GM23338 (cell line): Measurements from ENCODE around the gene ZMYND8.

Source experiments
- CREB1 ChIP-seq: fragments of 250-450 bp; sonication (Bioruptor Pico); IDR thresholded peaks from 2 replicates; pipeline ENCODE4 v1.5.0; 2020; ENCODE audit warnings: low read depth, mild to moderate bottlenecking, moderate library complexity
- EZH2phosphoT487 ChIP-seq: fragments of 200-600 bp; sonication (generic); IDR thresholded peaks from one replicate; pipeline ENCODE4 v1.8.1; 2018; ENCODE audit warnings: antibody characterized with exemption; ENCODE audit not compliant: unreplicated experiment
- POLR2AphosphoS5 ChIP-seq: IDR thresholded peaks from 2 replicates; pipeline ENCODE4 v1.6.1; 2016; ENCODE audit warnings: antibody characterized with exemption, low read depth
- TF ChIP-seq, protein P1 (sequence below): IDR thresholded peaks from one replicate; pipeline ENCODE4 v1.6.1; 2018; ENCODE audit warnings: antibody characterized with exemption; ENCODE audit not compliant: unreplicated experiment
- TF ChIP-seq, protein P2 (sequence below), 2 experiments: fragments of 200-600 bp in 1 of 2; sonication (generic) in 1 of 2; conservative IDR thresholded peaks; 2 replicates each; pipeline versions ENCODE4 v1.5.1 to v1.6.1; 2016 to 2017; ENCODE audit warnings: antibody characterized with exemption in 2 of 2, low read depth in 2 of 2, mild to moderate bottlenecking in 2 of 2, moderate library complexity in 1 of 2
- TF ChIP-seq, protein P3 (sequence below): IDR thresholded peaks from 2 replicates; pipeline ENCODE4 v1.6.1; 2016; ENCODE audit warnings: antibody characterized with exemption

DNA sequence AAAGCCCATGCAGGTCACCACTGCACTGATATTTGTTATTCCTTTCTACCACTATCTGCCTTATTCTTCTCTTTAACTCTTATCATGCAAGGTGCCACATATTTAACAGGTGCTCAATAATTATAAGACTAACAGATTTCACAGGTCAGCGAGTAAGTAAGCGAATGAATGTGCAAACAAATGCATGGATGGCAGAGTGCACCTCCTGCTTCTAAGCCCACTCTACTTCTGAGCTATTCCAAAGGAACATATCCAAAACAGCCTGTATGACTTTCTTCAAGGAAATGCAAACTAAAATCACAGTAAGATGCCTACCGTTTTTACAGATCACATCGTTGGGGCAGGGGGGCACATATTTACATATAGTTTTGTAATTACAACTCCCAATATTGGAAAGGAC lies 71.3 kb downstream of the ZMYND8 start:
- TF ChIP-seq, protein P1, sequence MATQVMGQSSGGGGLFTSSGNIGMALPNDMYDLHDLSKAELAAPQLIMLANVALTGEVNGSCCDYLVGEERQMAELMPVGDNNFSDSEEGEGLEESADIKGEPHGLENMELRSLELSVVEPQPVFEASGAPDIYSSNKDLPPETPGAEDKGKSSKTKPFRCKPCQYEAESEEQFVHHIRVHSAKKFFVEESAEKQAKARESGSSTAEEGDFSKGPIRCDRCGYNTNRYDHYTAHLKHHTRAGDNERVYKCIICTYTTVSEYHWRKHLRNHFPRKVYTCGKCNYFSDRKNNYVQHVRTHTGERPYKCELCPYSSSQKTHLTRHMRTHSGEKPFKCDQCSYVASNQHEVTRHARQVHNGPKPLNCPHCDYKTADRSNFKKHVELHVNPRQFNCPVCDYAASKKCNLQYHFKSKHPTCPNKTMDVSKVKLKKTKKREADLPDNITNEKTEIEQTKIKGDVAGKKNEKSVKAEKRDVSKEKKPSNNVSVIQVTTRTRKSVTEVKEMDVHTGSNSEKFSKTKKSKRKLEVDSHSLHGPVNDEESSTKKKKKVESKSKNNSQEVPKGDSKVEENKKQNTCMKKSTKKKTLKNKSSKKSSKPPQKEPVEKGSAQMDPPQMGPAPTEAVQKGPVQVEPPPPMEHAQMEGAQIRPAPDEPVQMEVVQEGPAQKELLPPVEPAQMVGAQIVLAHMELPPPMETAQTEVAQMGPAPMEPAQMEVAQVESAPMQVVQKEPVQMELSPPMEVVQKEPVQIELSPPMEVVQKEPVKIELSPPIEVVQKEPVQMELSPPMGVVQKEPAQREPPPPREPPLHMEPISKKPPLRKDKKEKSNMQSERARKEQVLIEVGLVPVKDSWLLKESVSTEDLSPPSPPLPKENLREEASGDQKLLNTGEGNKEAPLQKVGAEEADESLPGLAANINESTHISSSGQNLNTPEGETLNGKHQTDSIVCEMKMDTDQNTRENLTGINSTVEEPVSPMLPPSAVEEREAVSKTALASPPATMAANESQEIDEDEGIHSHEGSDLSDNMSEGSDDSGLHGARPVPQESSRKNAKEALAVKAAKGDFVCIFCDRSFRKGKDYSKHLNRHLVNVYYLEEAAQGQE: no peak
- TF ChIP-seq, protein P2, sequence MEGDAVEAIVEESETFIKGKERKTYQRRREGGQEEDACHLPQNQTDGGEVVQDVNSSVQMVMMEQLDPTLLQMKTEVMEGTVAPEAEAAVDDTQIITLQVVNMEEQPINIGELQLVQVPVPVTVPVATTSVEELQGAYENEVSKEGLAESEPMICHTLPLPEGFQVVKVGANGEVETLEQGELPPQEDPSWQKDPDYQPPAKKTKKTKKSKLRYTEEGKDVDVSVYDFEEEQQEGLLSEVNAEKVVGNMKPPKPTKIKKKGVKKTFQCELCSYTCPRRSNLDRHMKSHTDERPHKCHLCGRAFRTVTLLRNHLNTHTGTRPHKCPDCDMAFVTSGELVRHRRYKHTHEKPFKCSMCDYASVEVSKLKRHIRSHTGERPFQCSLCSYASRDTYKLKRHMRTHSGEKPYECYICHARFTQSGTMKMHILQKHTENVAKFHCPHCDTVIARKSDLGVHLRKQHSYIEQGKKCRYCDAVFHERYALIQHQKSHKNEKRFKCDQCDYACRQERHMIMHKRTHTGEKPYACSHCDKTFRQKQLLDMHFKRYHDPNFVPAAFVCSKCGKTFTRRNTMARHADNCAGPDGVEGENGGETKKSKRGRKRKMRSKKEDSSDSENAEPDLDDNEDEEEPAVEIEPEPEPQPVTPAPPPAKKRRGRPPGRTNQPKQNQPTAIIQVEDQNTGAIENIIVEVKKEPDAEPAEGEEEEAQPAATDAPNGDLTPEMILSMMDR (conservative IDR thresholded peaks at IDR 0.05; ENCODE audit: low read depth in 2 of 2): no peak
- TF ChIP-seq EZH2phosphoT487 (no peak), POLR2AphosphoS5 (no peak), CREB1 (CRISPR knock-in tag) (no peak)
- TF ChIP-seq, protein P3, sequence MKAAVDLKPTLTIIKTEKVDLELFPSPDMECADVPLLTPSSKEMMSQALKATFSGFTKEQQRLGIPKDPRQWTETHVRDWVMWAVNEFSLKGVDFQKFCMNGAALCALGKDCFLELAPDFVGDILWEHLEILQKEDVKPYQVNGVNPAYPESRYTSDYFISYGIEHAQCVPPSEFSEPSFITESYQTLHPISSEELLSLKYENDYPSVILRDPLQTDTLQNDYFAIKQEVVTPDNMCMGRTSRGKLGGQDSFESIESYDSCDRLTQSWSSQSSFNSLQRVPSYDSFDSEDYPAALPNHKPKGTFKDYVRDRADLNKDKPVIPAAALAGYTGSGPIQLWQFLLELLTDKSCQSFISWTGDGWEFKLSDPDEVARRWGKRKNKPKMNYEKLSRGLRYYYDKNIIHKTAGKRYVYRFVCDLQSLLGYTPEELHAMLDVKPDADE: no peak
